Measurements from ENCODE around the gene DELE1. TPM values are rescaled to one million over a fixed set of nuclear protein-coding genes. Genes with fewer than 3 reads are reported as not detected.

The DELE1 gene
- total RNA-seq, 1 experiment from 2014 or later = 81.5 TPM

DNA sequence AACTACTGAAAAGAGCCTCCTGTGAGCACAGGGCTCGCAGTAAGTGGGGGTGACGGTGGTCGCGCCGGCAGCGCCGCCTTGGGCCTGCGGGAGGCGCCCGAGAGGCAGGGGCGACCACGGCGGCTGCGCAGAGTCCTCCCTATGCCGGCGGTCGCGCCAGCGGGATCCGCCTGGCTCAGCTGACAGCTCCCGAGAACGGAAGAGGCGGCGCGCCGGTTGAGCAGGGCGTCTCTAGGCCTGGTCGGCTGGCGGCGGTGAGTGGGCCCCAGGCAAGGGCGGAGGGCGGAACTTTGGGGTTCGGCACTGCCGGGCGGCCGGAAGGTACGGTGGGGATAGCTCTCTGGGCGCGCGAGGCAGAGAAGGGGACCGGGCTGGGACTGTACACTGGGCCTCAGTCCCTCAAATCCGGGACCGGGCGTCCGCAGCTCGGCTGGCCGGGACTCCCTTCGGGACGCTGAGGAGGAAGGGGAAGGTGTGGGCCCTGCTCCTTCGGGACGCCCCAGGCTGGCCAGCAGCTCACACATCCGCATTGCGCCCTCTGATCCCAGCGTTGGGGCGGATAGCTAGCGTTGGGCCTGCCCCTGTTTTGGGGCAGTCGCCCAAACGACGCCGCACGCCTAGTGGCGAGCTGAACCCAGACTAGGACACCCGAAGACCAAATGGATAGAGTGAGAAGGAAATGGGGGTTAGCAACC, 45.4 kb downstream of the DELE1 start, which contains the start of gene RNF14:
TSS of gene RNF14 (plus strand) at position 192 of the 695 bp plus-strand sequence. CDS start 4,484 bp downstream, outside the sequence.
- Mint-ChIP-seq H3K27me3 (ENCODE audit: low read depth) (no peaks in the 10 kb centered on the region), H3K36me3 (peaks cover 13% of the 10 kb centered on the region), H3K4me1 (peaks cover 19% of the 10 kb centered on the region), H3K27ac (peak within 1 kb of the TSS; percentile 92), H3K9me3 (no peaks in the 10 kb centered on the region), H3K4me3 (peak within 1 kb of the TSS; percentile 80)
- ATAC-seq (peak; percentile 96), DNase-seq (ENCODE audit: low spot score) (peak; percentile 95)
- ChIA-PET CTCF (interaction anchor here (0.6 to 4.7 kb wide), 72 partner anchors 9 to 686 kb away, joined by 3 to 76 read pairs (median 4); partner anchors contain the start of genes ARAP3, DELE1, DIAPH1 and FCHSD1), POLR2A (interaction anchor here (1.0 to 1.7 kb wide), 10 partner anchors 8 to 288 kb away, joined by 3 to 8 read pairs (median 4); partner anchors contain the start of genes DELE1, GNPDA1 and PCDH1)
- TF ChIP-seq, protein P1, sequence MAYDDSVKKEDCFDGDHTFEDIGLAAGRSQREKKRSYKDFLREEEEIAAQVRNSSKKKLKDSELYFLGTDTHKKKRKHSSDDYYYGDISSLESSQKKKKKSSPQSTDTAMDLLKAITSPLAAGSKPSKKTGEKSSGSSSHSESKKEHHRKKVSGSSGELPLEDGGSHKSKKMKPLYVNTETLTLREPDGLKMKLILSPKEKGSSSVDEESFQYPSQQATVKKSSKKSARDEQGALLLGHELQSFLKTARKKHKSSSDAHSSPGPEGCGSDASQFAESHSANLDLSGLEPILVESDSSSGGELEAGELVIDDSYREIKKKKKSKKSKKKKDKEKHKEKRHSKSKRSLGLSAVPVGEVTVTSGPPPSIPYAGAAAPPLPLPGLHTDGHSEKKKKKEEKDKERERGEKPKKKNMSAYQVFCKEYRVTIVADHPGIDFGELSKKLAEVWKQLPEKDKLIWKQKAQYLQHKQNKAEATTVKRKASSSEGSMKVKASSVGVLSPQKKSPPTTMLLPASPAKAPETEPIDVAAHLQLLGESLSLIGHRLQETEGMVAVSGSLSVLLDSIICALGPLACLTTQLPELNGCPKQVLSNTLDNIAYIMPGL (CRISPR knock-in tag; IDR thresholded peaks at IDR 0.05) = peak; percentile 96
- TF ChIP-seq, protein P2, sequence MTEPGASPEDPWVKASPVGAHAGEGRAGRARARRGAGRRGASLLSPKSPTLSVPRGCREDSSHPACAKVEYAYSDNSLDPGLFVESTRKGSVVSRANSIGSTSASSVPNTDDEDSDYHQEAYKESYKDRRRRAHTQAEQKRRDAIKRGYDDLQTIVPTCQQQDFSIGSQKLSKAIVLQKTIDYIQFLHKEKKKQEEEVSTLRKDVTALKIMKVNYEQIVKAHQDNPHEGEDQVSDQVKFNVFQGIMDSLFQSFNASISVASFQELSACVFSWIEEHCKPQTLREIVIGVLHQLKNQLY (CRISPR knock-in tag; IDR thresholded peaks at IDR 0.05) = no peak
- TF ChIP-seq, protein P3, sequence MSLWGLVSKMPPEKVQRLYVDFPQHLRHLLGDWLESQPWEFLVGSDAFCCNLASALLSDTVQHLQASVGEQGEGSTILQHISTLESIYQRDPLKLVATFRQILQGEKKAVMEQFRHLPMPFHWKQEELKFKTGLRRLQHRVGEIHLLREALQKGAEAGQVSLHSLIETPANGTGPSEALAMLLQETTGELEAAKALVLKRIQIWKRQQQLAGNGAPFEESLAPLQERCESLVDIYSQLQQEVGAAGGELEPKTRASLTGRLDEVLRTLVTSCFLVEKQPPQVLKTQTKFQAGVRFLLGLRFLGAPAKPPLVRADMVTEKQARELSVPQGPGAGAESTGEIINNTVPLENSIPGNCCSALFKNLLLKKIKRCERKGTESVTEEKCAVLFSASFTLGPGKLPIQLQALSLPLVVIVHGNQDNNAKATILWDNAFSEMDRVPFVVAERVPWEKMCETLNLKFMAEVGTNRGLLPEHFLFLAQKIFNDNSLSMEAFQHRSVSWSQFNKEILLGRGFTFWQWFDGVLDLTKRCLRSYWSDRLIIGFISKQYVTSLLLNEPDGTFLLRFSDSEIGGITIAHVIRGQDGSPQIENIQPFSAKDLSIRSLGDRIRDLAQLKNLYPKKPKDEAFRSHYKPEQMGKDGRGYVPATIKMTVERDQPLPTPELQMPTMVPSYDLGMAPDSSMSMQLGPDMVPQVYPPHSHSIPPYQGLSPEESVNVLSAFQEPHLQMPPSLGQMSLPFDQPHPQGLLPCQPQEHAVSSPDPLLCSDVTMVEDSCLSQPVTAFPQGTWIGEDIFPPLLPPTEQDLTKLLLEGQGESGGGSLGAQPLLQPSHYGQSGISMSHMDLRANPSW (CRISPR knock-in tag; conservative IDR thresholded peaks at IDR 0.05; ENCODE audit: low read depth) = no peak
- TF ChIP-seq FOXP1 (CRISPR knock-in tag; IDR thresholded peaks at IDR 0.05; ENCODE audit: borderline replicate concordance) (peak; percentile 91; the same call in 1 of the 2 replicates), NFATC4 (CRISPR knock-in tag; IDR thresholded peaks at IDR 0.05) (no peak), MXD4 (CRISPR knock-in tag; IDR thresholded peaks at IDR 0.05; ENCODE audit: borderline replicate concordance) (no peak), ZNF263 (CRISPR knock-in tag; IDR thresholded peaks at IDR 0.05; ENCODE audit: low read depth) (peak; percentile 88; the same call in 1 of the 2 replicates), EMX1 (CRISPR knock-in tag; IDR thresholded peaks at IDR 0.05) (no peak), CREB1 (CRISPR knock-in tag; IDR thresholded peaks at IDR 0.05) (no peak), NR2C2 (CRISPR knock-in tag; IDR thresholded peaks at IDR 0.05) (no peak), ZNF232 (CRISPR knock-in tag; IDR thresholded peaks at IDR 0.05) (peak; percentile 60; the same call in 1 of the 2 replicates), ZNF423 (CRISPR knock-in tag; IDR thresholded peaks at IDR 0.05) (no peak), ESRRA (CRISPR knock-in tag; IDR thresholded peaks at IDR 0.05; ENCODE audit: borderline replicate concordance) (no peak), GTF2I (CRISPR knock-in tag; conservative IDR thresholded peaks at IDR 0.05) (no peak), NR1H2 (CRISPR knock-in tag; IDR thresholded peaks at IDR 0.05) (no peak)
- TF ChIP-seq, protein P4, sequence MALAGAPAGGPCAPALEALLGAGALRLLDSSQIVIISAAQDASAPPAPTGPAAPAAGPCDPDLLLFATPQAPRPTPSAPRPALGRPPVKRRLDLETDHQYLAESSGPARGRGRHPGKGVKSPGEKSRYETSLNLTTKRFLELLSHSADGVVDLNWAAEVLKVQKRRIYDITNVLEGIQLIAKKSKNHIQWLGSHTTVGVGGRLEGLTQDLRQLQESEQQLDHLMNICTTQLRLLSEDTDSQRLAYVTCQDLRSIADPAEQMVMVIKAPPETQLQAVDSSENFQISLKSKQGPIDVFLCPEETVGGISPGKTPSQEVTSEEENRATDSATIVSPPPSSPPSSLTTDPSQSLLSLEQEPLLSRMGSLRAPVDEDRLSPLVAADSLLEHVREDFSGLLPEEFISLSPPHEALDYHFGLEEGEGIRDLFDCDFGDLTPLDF (CRISPR knock-in tag; IDR thresholded peaks at IDR 0.05) = no peak
- TF ChIP-seq, protein P5, sequence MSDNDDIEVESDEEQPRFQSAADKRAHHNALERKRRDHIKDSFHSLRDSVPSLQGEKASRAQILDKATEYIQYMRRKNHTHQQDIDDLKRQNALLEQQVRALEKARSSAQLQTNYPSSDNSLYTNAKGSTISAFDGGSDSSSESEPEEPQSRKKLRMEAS (CRISPR knock-in tag; IDR thresholded peaks at IDR 0.05) = peak; percentile 67; the same call in 1 of the 2 replicates
- TF ChIP-seq, protein P6, sequence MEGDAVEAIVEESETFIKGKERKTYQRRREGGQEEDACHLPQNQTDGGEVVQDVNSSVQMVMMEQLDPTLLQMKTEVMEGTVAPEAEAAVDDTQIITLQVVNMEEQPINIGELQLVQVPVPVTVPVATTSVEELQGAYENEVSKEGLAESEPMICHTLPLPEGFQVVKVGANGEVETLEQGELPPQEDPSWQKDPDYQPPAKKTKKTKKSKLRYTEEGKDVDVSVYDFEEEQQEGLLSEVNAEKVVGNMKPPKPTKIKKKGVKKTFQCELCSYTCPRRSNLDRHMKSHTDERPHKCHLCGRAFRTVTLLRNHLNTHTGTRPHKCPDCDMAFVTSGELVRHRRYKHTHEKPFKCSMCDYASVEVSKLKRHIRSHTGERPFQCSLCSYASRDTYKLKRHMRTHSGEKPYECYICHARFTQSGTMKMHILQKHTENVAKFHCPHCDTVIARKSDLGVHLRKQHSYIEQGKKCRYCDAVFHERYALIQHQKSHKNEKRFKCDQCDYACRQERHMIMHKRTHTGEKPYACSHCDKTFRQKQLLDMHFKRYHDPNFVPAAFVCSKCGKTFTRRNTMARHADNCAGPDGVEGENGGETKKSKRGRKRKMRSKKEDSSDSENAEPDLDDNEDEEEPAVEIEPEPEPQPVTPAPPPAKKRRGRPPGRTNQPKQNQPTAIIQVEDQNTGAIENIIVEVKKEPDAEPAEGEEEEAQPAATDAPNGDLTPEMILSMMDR (IDR thresholded peaks at IDR 0.05) = peak; percentile 98
- TF ChIP-seq, protein P7, sequence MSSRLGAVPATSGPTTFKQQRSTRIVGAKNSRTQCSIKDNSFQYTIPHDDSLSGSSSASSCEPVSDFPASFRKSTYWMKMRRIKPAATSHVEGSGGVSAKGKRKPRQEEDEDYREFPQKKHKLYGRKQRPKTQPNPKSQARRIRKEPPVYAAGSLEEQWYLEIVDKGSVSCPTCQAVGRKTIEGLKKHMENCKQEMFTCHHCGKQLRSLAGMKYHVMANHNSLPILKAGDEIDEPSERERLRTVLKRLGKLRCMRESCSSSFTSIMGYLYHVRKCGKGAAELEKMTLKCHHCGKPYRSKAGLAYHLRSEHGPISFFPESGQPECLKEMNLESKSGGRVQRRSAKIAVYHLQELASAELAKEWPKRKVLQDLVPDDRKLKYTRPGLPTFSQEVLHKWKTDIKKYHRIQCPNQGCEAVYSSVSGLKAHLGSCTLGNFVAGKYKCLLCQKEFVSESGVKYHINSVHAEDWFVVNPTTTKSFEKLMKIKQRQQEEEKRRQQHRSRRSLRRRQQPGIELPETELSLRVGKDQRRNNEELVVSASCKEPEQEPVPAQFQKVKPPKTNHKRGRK (CRISPR knock-in tag; IDR thresholded peaks at IDR 0.05; ENCODE audit: borderline replicate concordance) = no peak
- TF ChIP-seq, protein P8, sequence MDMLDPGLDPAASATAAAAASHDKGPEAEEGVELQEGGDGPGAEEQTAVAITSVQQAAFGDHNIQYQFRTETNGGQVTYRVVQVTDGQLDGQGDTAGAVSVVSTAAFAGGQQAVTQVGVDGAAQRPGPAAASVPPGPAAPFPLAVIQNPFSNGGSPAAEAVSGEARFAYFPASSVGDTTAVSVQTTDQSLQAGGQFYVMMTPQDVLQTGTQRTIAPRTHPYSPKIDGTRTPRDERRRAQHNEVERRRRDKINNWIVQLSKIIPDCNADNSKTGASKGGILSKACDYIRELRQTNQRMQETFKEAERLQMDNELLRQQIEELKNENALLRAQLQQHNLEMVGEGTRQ (CRISPR knock-in tag; IDR thresholded peaks at IDR 0.05) = peak; percentile 75
- TF ChIP-seq, protein P9, sequence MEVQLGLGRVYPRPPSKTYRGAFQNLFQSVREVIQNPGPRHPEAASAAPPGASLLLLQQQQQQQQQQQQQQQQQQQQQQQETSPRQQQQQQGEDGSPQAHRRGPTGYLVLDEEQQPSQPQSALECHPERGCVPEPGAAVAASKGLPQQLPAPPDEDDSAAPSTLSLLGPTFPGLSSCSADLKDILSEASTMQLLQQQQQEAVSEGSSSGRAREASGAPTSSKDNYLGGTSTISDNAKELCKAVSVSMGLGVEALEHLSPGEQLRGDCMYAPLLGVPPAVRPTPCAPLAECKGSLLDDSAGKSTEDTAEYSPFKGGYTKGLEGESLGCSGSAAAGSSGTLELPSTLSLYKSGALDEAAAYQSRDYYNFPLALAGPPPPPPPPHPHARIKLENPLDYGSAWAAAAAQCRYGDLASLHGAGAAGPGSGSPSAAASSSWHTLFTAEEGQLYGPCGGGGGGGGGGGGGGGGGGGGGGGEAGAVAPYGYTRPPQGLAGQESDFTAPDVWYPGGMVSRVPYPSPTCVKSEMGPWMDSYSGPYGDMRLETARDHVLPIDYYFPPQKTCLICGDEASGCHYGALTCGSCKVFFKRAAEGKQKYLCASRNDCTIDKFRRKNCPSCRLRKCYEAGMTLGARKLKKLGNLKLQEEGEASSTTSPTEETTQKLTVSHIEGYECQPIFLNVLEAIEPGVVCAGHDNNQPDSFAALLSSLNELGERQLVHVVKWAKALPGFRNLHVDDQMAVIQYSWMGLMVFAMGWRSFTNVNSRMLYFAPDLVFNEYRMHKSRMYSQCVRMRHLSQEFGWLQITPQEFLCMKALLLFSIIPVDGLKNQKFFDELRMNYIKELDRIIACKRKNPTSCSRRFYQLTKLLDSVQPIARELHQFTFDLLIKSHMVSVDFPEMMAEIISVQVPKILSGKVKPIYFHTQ (CRISPR knock-in tag; IDR thresholded peaks at IDR 0.05) = no peak
- TF ChIP-seq, protein P10, sequence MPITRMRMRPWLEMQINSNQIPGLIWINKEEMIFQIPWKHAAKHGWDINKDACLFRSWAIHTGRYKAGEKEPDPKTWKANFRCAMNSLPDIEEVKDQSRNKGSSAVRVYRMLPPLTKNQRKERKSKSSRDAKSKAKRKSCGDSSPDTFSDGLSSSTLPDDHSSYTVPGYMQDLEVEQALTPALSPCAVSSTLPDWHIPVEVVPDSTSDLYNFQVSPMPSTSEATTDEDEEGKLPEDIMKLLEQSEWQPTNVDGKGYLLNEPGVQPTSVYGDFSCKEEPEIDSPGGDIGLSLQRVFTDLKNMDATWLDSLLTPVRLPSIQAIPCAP (CRISPR knock-in tag; IDR thresholded peaks at IDR 0.05) = no peak
